Stimulated activated naive CD8-positive, alpha-beta T cell treated with anti-CD3 and anti-CD28 coated beads, Interleukin-15, Interleukin-2, amounts not matched to agents 100 U/mL and 50 U/mL, for 24 hours (primary cell): ENCODE results near the gene CFLAR.

Source experiments
- ATAC-seq: fragments of 150-1000 bp; cut with Tn5 transposase; one replicate; pipeline ENCODE4 v1.10.0; 2021
- DNase-seq: peaks from one replicate; pipeline ENCODE4 v3.0.0; 2021

The CFLAR gene

GRCh38 chr2:201116115-201116958, at the start of gene CFLAR:
CFLAR (plus strand) TSS chr2:201116164; CDS start chr2:201129866, 13,702 bp downstream.
- DNase-seq (peak; percentile 87), ATAC-seq (peak; percentile 50)

GRCh38 chr2:201070948-201071478, 45.0 kb upstream of the CFLAR start:
- DNase-seq (no peak), ATAC-seq (peak; percentile 29)

GRCh38 chr2:201071479-201072200, 44.3 kb upstream of the CFLAR start, which contains the start of the genes HYCC2 and NDUFB3:
HYCC2 (minus strand) TSS chr2:201071671; CDS start chr2:201024009, 47,662 bp downstream.
NDUFB3 (plus strand) TSS chr2:201072001; CDS start chr2:201078883, 6,882 bp downstream.
- DNase-seq = peak; percentile 89
- peak; percentile 99 for ATAC-seq

- ATAC-seq (no peak), DNase-seq (no peak)
These were observed 43.8 kb upstream of the CFLAR start for GRCh38 chr2:201072201-201072530.

- ATAC-seq (no peak), DNase-seq (no peak)
These were observed 42.9 kb upstream of the CFLAR start for GRCh38 chr2:201073071-201073470.

- DNase-seq (no peak), ATAC-seq (no peak)
These were observed 41.0 kb upstream of the CFLAR start for GRCh38 chr2:201074996-201075395.

GRCh38 chr2:201084863-201085262, 31.1 kb upstream of the CFLAR start:
- no peak for DNase-seq
- ATAC-seq = no peak

- ATAC-seq = no peak
- DNase-seq = no peak
These were observed 25.4 kb upstream of the CFLAR start for GRCh38 chr2:201090574-201090973.

- no peak for DNase-seq
- ATAC-seq = no peak
These were observed 22.4 kb upstream of the CFLAR start for GRCh38 chr2:201093573-201093972.

GRCh38 chr2:201100497-201100896, 15.5 kb upstream of the CFLAR start:
- no peak for ATAC-seq

GRCh38 chr2:201105759-201106158, 10.2 kb upstream of the CFLAR start:
- DNase-seq (no peak), ATAC-seq (no peak)

More at GRCh38 chr2:201100497-201100896, 15.5 kb upstream of the CFLAR start:
- DNase-seq = no peak

- DNase-seq (no peak), ATAC-seq (no peak)
These were observed 8.3 kb upstream of the CFLAR start for GRCh38 chr2:201107624-201108023.

- no peak for ATAC-seq
- no peak for DNase-seq
These were observed 7.6 kb upstream of the CFLAR start for GRCh38 chr2:201108341-201108740.

GRCh38 chr2:201109186-201109585, 6.8 kb upstream of the CFLAR start:
- no peak for ATAC-seq
- DNase-seq = no peak

GRCh38 chr2:201110615-201111014, 5.3 kb upstream of the CFLAR start:
- no peak for ATAC-seq

GRCh38 chr2:201111096-201111495, 4.9 kb upstream of the CFLAR start:
- no peak for DNase-seq
- no peak for ATAC-seq

More at GRCh38 chr2:201110615-201111014, 5.3 kb upstream of the CFLAR start:
- no peak for DNase-seq

GRCh38 chr2:201114350-201114749, 1.6 kb upstream of the CFLAR start:
- ATAC-seq (no peak), DNase-seq (no peak)

GRCh38 chr2:201114846-201115245, 1.1 kb upstream of the CFLAR start:
- ATAC-seq = no peak
- DNase-seq = no peak

GRCh38 chr2:201116959-201117734, 1.2 kb downstream of the CFLAR start:
- ATAC-seq (peak; percentile 51), DNase-seq (no peak)

GRCh38 chr2:201117735-201118094, 1.8 kb downstream of the CFLAR start:
- ATAC-seq = peak; percentile 1

GRCh38 chr2:201118121-201118960, 2.4 kb downstream of the CFLAR start:
- ATAC-seq = peak; percentile 51
- DNase-seq = peak; percentile 90

More at GRCh38 chr2:201117735-201118094, 1.8 kb downstream of the CFLAR start:
- peak; percentile 58 for DNase-seq
